Measurements from ENCODE around the gene LAMB4.
A peak's percentile ranks its signal among the peaks of the same experiment; 100 is the strongest.

Gene LAMB4

DNA sequence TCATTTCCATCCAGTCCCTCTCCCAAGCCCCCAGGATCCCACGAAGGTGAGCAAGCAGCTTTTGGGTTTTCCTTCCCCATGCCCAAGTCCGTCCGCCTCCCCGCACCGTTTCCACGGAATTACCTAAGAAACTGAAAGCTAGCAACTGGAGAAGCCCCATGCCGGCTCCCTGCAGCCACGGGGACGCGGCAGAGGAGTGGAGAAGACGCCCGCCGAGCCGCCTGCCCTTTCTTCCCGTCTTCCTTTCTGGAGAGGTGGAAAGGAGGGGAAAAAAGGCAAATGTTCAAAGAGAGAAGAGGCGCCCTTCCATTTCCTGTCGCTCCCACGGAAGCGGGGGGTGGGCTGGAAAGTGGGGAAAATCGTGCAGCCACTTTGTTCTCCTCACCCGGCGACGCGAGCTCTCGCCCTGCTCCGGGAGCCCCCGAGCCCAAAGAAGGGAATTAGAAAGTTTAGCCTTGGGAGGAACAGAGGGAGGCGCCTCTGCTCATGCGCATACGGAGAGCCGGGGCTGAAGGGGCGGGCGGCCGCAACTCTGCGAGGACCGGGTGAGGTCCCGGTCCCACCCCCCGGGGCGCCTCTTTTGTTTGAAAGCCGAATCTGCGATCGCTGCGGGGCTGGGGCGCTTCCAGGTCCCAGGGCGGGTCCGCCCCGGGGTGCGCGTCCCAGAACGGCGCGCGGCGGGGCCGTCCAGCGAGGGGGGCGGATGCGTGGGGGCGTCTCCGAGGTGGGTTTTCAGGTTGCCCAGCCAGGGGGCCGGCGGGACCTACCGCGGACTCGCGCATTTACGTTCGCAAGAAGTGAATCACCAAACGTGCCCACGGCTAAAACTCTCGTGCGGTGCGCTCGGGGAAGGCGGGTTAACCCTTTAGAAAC is 127.2 kb downstream of the LAMB4 start, which contains the start of gene LAMB1:
LAMB1 (minus strand) TSS at position 436 of the 873 bp plus-strand sequence; CDS start at position 160, 276 bp downstream.
- Histone ChIP-seq H3K27ac (replicated peaks) (no peak within 1 kb of the TSS), H3K27me3 (ENCODE audit: insufficient read depth, poor library complexity, severe bottlenecking) (peaks cover 58% of the 10 kb centered on the region), H3K4me3 (replicated peaks; ENCODE audit: insufficient read depth, low read length) (peak within 1 kb of the TSS; percentile 10)
- no peak for TF ChIP-seq POLR2AphosphoS5 (IDR thresholded peaks at IDR 0.05; ENCODE audit: low read depth)
- no peak for TF ChIP-seq SPI1 (IDR thresholded peaks at IDR 0.05; ENCODE audit: borderline replicate concordance, low read depth)
- TF ChIP-seq, protein P1, sequence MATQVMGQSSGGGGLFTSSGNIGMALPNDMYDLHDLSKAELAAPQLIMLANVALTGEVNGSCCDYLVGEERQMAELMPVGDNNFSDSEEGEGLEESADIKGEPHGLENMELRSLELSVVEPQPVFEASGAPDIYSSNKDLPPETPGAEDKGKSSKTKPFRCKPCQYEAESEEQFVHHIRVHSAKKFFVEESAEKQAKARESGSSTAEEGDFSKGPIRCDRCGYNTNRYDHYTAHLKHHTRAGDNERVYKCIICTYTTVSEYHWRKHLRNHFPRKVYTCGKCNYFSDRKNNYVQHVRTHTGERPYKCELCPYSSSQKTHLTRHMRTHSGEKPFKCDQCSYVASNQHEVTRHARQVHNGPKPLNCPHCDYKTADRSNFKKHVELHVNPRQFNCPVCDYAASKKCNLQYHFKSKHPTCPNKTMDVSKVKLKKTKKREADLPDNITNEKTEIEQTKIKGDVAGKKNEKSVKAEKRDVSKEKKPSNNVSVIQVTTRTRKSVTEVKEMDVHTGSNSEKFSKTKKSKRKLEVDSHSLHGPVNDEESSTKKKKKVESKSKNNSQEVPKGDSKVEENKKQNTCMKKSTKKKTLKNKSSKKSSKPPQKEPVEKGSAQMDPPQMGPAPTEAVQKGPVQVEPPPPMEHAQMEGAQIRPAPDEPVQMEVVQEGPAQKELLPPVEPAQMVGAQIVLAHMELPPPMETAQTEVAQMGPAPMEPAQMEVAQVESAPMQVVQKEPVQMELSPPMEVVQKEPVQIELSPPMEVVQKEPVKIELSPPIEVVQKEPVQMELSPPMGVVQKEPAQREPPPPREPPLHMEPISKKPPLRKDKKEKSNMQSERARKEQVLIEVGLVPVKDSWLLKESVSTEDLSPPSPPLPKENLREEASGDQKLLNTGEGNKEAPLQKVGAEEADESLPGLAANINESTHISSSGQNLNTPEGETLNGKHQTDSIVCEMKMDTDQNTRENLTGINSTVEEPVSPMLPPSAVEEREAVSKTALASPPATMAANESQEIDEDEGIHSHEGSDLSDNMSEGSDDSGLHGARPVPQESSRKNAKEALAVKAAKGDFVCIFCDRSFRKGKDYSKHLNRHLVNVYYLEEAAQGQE (IDR thresholded peaks at IDR 0.05; ENCODE audit: insufficient replicate concordance, low read depth), result no peak
- TF ChIP-seq, protein P2, sequence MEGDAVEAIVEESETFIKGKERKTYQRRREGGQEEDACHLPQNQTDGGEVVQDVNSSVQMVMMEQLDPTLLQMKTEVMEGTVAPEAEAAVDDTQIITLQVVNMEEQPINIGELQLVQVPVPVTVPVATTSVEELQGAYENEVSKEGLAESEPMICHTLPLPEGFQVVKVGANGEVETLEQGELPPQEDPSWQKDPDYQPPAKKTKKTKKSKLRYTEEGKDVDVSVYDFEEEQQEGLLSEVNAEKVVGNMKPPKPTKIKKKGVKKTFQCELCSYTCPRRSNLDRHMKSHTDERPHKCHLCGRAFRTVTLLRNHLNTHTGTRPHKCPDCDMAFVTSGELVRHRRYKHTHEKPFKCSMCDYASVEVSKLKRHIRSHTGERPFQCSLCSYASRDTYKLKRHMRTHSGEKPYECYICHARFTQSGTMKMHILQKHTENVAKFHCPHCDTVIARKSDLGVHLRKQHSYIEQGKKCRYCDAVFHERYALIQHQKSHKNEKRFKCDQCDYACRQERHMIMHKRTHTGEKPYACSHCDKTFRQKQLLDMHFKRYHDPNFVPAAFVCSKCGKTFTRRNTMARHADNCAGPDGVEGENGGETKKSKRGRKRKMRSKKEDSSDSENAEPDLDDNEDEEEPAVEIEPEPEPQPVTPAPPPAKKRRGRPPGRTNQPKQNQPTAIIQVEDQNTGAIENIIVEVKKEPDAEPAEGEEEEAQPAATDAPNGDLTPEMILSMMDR (IDR thresholded peaks at IDR 0.05; ENCODE audit: insufficient read depth, low read length), result no peak
- TF ChIP-seq GABPA (IDR thresholded peaks at IDR 0.05; ENCODE audit: low read depth), result no peak
- DNase-seq (ENCODE audit: low read depth in 1 of 2, low spot score in 1 of 2), result no peak

DNA sequence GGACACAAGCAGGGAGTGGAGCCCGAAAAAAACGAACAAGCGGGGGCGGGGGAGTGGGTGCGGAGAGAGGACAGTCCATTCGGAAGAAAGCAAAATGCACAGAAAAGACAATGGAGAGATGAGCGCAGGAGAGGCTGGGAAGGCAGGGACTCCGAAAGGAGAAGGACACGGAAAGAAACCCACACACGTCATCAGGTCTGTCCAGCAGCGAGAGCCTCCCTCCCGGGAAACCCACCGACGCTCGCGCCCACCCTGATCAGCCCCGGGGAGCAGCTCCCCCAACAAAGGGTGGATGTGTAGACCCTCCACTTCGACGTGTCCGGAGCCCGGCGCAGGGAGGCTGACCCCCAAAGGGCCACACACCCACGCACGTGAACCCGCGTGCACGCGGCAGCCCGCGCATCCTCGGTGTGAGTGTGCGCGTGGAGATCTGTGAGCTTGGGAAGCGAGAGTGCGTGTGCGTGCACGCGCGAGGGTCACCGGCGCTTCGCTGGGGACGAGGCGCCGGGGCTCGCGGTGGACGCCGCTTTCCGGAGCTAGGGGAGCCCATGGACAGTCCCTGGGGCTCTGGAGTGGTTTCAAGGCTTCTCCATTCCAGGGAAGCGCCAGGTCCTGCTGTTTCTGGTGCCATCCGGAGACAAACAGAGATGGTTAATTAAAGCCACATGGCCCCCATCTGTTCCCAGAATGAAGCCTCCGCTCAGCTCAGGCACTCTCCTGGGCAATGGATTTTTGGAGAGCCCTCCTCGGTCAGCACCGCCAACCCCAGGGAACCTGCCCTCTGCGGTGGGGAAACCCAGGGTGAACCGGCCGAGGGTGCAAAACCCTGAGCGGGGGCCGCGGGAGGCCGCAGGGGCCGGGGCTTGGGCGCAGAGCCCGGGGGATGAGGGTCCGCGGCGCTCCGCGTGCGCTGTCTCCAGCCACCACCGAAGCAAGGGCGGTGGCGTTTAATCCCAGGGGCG is 128.1 kb downstream of the LAMB4 start:
- Histone ChIP-seq H3K27me3 (ENCODE audit: insufficient read depth, poor library complexity, severe bottlenecking) (peaks cover 58% of the 10 kb centered on the region), H3K4me3 (replicated peaks; ENCODE audit: insufficient read depth, low read length) (peak overlapping the region; percentile 10), H3K27ac (replicated peaks) (no peak overlapping the region)
- no peak for DNase-seq (ENCODE audit: low read depth in 1 of 2, low spot score in 1 of 2)
- TF ChIP-seq GABPA (IDR thresholded peaks at IDR 0.05; ENCODE audit: low read depth), result no peak
- TF ChIP-seq, protein P2 (IDR thresholded peaks at IDR 0.05; ENCODE audit: insufficient read depth, low read length), result no peak
- TF ChIP-seq, protein P1 (IDR thresholded peaks at IDR 0.05; ENCODE audit: insufficient replicate concordance, low read depth), result no peak
- TF ChIP-seq SPI1 (IDR thresholded peaks at IDR 0.05; ENCODE audit: borderline replicate concordance, low read depth), result no peak
- TF ChIP-seq POLR2AphosphoS5 (IDR thresholded peaks at IDR 0.05; ENCODE audit: low read depth), result no peak

DNA sequence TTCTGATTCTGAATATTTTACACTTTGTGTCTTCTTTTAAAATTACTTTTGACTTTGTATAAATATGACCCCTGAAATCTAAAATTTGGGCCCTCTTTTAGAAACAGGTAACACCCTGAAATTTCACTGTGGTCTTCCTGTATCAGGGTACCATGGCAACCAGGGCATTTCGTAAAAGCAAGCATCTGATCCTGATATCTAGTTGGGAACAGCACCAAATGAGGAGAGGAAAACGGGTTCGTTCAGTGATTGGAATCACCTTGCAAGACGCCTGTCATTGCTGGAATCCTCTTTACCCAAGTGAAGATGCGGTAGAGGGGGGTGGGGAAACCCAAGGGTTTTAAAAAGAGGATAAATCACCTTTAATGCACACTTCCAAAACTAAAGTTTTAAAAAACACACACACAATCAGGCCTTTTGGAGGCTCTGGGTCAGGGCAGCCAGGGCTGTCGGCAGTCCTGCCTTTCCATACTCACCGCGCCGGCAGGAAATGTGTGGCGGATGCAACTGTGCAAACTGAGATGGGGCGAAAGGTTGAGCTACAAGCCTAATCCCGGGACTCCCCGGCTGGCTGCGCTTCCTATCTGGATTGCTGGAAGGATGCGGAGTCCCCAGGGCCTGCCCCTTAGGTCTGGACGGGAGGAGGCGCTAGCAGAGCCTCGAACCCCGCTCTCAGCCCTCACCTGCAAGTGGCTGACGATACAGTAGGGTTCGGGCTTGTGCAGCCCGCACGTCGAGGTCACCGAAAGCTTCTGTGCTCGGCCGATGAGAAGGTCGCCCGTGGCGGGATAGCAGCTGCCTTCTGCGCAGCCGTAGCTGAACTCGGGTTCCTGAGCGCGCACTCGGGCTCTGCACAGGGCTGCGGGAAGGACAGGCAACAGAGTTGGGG is 129.0 kb downstream of the LAMB4 start:
- H3K4me3 ChIP-seq (replicated peaks; ENCODE audit: insufficient read depth, low read length), result no peak overlapping the region
- peaks cover 58% of the 10 kb centered on the region for H3K27me3 ChIP-seq (ENCODE audit: insufficient read depth, poor library complexity, severe bottlenecking)
- TF ChIP-seq, protein P1 (IDR thresholded peaks at IDR 0.05; ENCODE audit: insufficient replicate concordance, low read depth), result no peak
- no peak for TF ChIP-seq GABPA (IDR thresholded peaks at IDR 0.05; ENCODE audit: low read depth)
- TF ChIP-seq SPI1 (IDR thresholded peaks at IDR 0.05; ENCODE audit: borderline replicate concordance, low read depth), result no peak
- no peak for TF ChIP-seq POLR2AphosphoS5 (IDR thresholded peaks at IDR 0.05; ENCODE audit: low read depth)
- TF ChIP-seq, protein P2 (IDR thresholded peaks at IDR 0.05; ENCODE audit: insufficient read depth, low read length), result no peak
- H3K27ac ChIP-seq (replicated peaks), result no peak overlapping the region
- no peak for DNase-seq (ENCODE audit: low read depth in 1 of 2, low spot score in 1 of 2)
